PC-3 (cell line): ENCODE measurements around the gene LRPPRC.

ENCODE experiments used
- EZH2 ChIP-seq: fragments of 300-600 bp; sonication (generic); IDR thresholded peaks from one replicate; pipeline ENCODE4 v1.6.1; 2017; ENCODE audit warnings: antibody characterized with exemption, mild to moderate bottlenecking, low read length; ENCODE audit not compliant: unreplicated experiment
- EZH2phosphoT487 ChIP-seq: fragments of 300-600 bp; sonication (generic); IDR thresholded peaks from 2 replicates; pipeline ENCODE4 v1.6.1; 2018; ENCODE audit warnings: mild to moderate bottlenecking, antibody characterized with exemption, low read length, borderline replicate concordance
- TF ChIP-seq, protein P1 (sequence below): fragments of 300-600 bp; sonication (generic); conservative IDR thresholded peaks from 2 replicates; pipeline ENCODE4 v1.5.1; 2017; ENCODE audit warnings: antibody characterized with exemption, low read depth, mild to moderate bottlenecking, low read length

DNA sequence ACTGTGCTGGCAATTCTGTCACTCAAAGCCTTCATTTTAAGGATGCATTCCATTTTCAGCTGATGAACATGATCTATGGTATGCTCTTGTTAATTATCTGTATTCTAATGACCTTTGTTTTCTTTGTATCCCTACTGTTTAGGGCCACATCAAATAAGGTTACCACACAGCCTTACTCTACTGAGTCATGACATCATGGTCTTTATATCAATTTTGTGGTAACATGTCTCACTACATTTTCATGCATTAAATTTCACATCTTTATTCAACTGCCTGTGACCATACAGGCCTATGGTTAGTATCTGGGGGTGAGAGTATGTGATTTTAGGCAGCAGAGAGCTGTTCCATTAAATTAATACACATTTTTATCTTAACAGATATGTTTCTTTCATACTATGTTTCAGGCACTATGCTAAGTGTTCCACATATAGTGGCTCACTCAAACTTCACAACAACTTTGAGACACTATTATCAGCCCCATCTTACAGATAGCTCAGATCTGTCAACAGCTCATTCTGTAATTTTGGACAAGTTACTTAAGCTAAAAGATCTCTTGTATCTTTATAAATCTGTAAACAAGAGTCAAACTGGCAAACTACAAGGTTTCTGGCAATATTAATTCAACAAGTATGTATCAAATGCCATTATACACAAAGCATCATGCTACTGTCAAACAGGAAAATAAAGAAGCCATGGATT, 18.0 kb downstream of the LRPPRC start:
- TF ChIP-seq, protein P1, sequence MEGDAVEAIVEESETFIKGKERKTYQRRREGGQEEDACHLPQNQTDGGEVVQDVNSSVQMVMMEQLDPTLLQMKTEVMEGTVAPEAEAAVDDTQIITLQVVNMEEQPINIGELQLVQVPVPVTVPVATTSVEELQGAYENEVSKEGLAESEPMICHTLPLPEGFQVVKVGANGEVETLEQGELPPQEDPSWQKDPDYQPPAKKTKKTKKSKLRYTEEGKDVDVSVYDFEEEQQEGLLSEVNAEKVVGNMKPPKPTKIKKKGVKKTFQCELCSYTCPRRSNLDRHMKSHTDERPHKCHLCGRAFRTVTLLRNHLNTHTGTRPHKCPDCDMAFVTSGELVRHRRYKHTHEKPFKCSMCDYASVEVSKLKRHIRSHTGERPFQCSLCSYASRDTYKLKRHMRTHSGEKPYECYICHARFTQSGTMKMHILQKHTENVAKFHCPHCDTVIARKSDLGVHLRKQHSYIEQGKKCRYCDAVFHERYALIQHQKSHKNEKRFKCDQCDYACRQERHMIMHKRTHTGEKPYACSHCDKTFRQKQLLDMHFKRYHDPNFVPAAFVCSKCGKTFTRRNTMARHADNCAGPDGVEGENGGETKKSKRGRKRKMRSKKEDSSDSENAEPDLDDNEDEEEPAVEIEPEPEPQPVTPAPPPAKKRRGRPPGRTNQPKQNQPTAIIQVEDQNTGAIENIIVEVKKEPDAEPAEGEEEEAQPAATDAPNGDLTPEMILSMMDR: no peak
- TF ChIP-seq EZH2: no peak
- TF ChIP-seq EZH2phosphoT487: no peak
